Medulla oblongata (tissue), 1 donor: Measurements from ENCODE around the gene EEFSEC.

Experiments
- DNase-seq: peaks from one replicate; pipeline ENCODE4 v3.0.0-alpha.2; 2015; ENCODE audit errors: extremely low spot score

Gene EEFSEC

DNA sequence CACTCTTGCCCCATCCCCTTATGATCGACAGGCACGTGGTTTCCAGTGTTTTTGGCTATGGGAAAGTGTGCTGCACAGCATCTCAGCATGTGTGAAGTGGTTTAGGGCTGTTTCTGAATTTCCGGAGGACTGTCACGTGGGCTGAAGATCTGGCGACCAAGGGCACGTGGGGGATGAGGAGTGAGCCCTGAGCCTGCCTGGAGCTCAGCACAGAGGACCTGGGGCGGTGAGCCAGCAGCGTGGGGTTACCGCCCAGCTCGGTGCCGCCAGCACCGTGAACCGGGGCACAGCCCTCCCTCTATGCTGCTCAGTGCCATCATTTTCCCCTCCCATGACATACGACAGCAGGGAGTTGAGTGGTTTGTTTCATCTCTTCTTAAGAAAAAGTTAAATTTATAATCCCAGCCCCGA lies 163.2 kb downstream of the EEFSEC start:
- DNase-seq = no peak

DNA sequence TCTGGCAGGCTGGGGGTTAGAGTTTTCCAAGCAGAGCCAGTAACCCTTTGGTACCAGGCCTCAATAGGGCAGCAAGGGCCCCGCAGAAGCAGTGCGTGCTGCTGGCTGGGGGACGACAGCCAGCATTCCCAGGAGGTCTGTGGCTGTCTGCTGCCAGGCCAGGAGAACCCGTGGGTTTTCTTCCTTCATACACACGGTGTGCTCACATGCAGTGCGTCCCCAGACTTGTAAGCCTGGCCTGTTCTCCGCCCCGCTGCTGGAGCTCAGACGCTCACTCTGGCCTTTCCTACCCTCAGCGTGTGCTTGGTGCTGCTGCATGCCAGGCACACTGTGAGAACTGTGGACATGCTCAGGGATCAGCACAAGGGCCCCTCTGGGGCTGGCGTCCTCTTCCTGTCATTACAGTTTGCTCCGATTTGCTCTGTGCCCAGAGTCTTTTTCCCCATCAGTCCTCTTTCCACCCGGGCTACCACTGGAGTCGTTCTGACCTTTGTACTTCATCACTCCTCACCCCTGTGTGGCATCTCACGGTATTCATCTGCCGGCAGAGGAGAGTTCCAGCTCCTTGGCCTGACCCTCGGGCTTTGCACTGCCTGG lies 163.9 kb downstream of the EEFSEC start:
- no peak for DNase-seq

- peak; percentile 38 for DNase-seq
Measured at GRCh38 chr3:128317698-128318231, 164.5 kb downstream of the EEFSEC start.

DNA sequence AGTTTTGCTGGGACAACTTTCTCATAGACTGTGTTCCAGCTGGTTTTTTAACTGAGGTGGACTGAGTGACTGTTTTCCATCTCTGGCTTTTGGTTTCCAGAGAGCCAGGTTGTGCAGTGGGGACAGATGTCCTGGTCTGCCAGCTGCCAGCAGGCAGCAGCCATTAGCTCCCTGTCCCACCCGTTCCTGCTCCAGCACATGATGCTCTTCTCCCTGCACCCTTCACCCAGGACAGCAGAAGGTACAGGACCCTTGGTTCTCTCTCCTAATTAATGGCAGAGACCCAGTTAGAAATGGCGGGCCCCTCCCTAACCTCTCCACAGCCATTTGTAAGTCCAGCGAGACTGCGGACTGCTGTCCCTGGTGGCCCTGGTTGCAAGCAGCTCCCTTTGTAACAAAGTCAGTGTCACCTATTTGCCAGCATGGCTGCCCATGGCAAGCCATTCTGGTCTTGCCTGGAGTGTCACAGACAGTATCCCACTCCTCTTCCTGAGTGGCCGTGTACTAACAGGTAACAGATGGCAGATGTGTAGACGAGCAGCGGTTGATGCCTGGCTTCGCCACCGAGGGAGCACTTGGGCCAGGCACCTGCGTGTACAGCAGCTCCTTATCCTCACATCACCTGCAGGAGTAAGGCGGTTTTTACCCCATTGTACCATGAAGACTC lies 165.1 kb downstream of the EEFSEC start:
- no peak for DNase-seq

GRCh38 chr3:128319107-128319506 lies 165.8 kb downstream of the EEFSEC start:
- DNase-seq = no peak

DNA sequence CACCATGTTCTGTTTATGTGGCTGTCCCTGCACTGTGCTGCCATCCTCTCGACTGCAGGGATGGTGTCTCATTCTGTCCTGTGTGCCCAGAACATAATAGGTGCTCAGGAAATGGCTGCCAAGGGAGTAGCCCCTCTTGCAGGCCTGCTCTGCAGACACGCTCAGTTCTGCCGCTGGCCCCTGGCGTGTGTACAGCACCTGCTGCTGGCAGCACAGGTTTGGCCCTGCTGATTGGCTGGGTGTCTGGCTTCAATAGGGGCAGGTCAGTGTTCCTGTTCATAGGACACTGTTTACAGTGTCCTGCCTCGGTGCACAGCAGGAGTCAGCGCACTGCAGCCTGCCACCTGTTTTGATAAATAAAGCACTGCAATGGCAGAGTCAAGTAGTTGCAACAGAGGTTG lies 166.5 kb downstream of the EEFSEC start:
- DNase-seq = no peak

DNA sequence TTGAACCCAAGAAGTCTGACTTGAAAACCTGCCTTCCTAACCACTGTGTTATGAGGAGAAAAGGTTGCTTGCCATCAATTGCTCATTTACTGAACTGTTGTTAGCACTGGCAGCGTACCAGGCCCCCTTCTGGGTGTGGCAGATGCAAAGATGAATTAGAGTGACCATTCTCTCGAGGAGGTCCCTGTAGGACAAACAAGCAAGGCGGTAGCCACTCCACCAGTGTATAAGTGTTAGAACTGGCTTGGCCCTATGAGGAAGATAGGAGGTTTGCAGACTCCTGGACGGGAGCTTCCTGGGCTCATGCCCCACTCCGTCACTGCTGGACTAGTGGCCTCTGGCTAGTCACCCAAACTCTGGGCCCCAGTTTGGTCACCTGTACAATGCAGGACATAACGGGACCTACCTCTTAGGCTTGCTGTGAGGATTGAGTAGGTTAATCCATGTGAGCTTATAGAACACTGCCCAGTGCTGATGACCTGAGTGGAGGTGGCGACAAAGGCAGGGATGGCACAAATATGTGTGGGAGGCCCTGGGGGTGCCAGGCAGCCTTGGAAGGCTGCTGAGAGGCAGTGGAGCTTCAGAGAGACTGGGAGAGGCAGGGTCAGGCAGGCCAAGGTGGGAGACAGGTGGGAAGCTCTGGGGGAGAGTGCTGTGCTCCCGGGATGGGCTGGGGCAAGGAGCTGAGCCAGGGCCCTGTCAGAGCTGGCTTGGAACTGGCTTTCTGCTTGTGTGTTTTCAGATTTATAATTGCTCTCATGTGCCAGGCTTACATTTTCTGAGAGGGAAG lies 167.5 kb downstream of the EEFSEC start:
- DNase-seq = no peak

DNA sequence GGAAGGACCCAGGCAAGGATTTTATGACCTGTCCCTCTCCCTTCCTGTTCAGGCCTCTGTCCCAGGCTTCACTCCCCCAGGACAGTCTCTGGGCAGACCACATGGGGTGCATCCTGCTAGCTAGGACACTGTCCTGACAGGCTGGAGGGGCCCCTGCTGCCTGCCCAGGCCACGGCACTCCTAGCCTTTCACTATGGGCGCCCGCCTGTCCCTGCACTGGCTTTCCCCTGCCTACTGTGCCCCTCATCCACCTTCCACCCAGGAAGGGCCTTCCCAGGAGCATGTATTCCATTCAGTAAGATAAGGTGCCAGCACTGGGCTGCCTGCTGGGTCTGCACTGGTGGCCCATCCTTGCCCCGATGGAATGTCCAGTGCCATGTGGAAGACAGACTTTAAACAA lies 168.1 kb downstream of the EEFSEC start:
- DNase-seq = no peak

- DNase-seq = peak; percentile 43
Measured at GRCh38 chr3:128322030-128323022, 169.0 kb downstream of the EEFSEC start.

- no peak for DNase-seq
Measured at GRCh38 chr3:128323206-128324081, 170.2 kb downstream of the EEFSEC start.

DNA sequence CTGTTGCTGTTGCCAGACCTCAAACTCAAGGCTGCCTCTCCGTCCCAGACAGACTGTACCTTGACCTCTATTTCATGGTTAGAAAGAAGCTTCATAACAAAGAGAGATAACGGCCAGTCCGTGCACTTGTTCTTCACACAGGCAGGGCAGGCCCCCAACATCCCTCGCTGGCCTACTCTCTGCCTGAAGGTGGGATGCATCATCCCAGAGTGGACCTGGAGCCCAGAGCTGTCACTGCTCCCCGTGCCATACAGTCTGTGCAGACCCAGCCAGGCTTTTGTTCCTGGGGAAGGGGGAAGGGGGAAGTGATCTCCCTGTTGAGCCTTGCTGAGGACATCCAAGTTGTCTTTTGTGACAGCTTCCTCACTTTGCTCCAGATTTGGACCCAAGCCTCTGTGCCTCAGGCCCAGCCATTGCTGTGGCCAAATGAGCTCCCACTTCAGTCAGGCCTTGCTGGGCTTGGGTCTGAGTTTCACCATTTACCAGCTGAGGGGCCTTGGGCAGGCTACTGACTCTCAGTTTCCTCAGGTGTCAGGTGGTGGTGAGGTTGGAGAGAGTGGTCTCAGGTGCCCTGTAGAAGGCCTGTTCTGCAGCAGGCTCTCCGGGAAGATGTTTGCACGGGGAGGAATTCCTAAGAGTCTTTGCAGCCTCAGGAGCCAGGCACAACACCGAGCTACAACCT lies 171.8 kb downstream of the EEFSEC start:
- no peak for DNase-seq

GRCh38 chr3:128326051-128326823 lies 173.0 kb downstream of the EEFSEC start:
- no peak for DNase-seq

GRCh38 chr3:128327606-128328031 lies 174.3 kb downstream of the EEFSEC start:
- DNase-seq = no peak

DNA sequence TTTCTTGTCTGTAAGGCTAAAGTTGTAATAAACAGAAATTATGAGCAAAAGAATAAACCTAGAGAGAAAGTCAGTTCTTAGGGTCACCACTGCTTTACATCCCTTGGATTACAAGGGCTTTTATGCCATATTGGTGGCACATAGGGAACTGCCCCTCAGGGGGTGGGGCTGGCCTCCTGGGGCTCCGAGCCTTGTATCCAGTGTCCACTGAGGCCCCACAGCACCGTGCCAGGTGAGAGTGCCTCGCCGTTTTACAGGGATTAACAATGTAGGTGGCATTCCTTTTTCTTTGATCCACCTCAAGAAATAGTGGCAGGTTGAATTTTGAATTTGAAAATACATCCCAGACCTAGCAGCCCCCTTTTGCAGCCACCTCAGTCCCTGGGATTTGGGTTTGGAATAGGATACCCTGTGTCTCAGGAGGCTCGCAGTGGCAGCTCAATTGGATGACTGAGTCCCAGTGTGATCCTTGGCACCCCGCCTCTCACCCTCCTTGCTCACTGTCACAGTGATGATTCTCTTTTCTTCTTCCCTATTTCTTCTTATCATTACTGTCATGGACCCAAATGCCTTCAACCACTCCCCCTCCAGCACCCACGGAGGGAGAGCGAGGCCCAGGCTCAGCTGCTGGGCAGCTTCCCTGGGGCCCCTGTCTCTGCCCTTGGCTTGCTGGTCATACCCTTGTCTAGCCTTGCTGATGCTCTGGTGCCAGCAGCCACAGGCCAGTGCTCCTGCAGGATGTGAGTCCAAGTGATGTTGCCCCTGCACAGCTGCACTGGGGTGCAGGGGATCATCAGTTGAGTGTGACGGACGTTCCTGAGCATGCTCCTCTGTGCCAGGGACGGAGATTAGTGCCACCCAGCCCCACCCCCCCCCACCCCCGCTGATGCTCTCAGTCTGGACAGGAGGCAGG lies 175.5 kb downstream of the EEFSEC start:
- DNase-seq = no peak

DNA sequence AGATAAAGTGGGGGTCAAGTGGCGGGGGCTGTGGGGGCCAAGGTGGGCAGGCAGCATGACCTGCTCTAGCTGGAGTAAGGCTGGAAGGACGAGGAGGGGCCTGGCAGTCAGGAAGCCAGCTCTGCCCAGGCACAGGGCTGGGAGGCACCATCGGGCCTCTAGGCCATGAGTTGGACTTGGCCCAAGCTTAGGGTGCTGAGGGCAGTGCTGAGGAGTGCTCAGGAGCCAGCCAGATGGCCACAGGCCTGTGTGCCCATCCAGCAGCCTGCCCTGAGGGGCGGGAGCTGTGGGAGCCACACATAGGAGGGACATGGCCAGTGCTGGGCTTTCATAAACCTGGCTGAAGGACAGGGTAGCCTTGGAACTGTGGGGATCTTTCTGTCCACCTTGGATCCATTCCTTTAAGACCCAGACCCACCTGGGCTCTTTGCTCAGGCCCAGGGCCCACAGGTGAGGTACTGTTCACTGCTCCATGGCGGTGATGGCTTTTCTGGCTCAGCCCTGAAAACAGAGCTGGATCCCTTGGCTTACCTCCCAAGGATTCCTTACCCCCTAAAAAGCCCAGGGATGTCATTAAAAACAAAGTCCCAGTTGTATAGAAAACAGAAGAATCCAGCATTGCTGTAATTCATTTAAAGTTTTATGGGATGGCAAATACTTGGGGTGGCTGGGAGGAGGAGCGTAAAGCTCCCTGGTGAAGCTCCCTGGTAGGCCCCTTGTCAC lies 176.4 kb downstream of the EEFSEC start:
- DNase-seq = no peak

GRCh38 chr3:128330214-128330842 lies 177.0 kb downstream of the EEFSEC start:
- no peak for DNase-seq
